ENCODE measurements around the gene NAP1L1.

Gene NAP1L1

GRCh38 chr12:76026643-76027063 is 57.8 kb downstream of the NAP1L1 start:
- H3K27me3 ChIP-seq (ENCODE audit: insufficient read depth, low read length), result no peaks in the 10 kb centered on the region
- no peak overlapping the region for H4K8ac ChIP-seq (ENCODE audit: low read depth, low read length)
- no peak overlapping the region for H4K91ac ChIP-seq (ENCODE audit: low read depth, low read length)
- peaks cover 8% of the 10 kb centered on the region for H3K79me1 ChIP-seq (ENCODE audit: low read length)
- H3K27ac ChIP-seq (ENCODE audit: low read depth, low read length), result no peak overlapping the region
- no peaks in the 10 kb centered on the region for H3K9me3 ChIP-seq (ENCODE audit: insufficient read depth, low read depth, low read length)
- H3K14ac ChIP-seq (ENCODE audit: low read length), result no peak overlapping the region
- no peaks in the 10 kb centered on the region for H3K4me1 ChIP-seq (ENCODE audit: control insufficient read depth in 1 of 2, insufficient read depth in 2 of 2, low read length in 2 of 2)
- no peak overlapping the region for H2BK120ac ChIP-seq (ENCODE audit: insufficient read depth, low read length, poor library complexity)
- no peak for DNase-seq
- no peak overlapping the region for H3K4me3 ChIP-seq (ENCODE audit: low read depth, low read length)
- no peak overlapping the region for H3K23ac ChIP-seq (ENCODE audit: low read length)
- H2AFZ ChIP-seq (ENCODE audit: insufficient read depth, low read length, poor library complexity), result no peak overlapping the region
- no peak overlapping the region for H3K4me2 ChIP-seq (ENCODE audit: low read length)
- no peak overlapping the region for H2AK5ac ChIP-seq (ENCODE audit: low read length)
- peaks cover 7% of the 10 kb centered on the region for H3K79me2 ChIP-seq (ENCODE audit: control insufficient read depth, insufficient read depth, low read length, poor library complexity)
- H4K12ac ChIP-seq (ENCODE audit: low read depth, low read length), result no peak overlapping the region
- H3K9ac ChIP-seq (ENCODE audit: low read length), result no peak overlapping the region
- H2BK12ac ChIP-seq (ENCODE audit: low read length), result no peak overlapping the region
- H3K36me3 ChIP-seq (ENCODE audit: control insufficient read depth in 1 of 2, insufficient read depth in 2 of 2, low read length in 2 of 2), result no peaks in the 10 kb centered on the region
- no CpG with 5 or more reads among the region's 1 CpG for WGBS (ENCODE audit: extremely low coverage, insufficient coverage, insufficient read length)
- H2BK5ac ChIP-seq (ENCODE audit: low read depth, low read length, poor library complexity), result no peak overlapping the region
- H3K18ac ChIP-seq (ENCODE audit: low read length), result no peak overlapping the region
- no peak overlapping the region for H3K4ac ChIP-seq (ENCODE audit: low read depth, low read length)

DNA sequence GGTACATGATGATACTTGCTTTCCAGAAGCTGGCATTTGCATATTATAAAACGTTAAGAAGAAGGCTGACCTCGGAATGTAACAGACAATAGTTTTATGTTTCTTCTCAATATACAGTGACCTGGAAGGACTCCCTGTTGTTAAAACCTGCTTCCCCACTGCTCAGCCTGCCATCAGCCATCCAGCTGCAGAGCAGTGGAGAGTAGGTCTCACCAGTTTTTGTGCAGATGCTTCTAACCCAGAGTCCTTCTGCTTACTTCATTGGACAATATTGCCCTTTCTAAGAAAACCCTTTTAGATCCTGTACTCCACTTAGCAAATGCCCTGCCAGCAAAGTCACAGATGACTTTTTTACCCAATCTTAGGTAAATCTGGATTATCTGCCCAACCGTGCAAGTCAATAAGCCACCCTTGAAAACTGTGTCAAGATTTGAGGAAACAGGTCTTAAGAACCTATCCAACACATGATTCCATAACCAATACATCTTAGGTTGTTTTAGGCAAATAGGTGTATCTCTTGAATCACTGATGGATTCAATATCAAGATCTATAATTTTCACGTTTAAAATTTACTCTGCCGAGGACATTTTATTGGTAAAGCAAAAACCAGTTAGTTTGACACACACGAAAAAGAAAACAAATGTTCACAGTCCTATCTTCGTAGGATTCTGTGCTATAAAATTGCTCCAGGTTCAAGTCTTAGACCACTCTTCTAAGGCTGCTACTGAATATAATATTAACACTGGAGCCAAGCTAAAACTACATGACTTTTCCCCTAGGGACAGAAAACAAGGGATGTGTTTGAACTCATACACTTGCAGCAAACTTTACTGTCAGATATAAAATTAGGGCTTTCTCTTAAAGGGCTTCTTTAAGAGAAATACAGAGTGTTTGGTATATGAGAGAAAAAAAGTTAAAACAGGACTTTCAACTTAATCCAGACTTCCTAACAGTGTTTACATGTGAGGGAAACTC is 58.6 kb downstream of the NAP1L1 start:
- no CpG with 5 or more reads among the region's 7 CpGs for WGBS (ENCODE audit: extremely low coverage, insufficient coverage, insufficient read length)
- no peak overlapping the region for H2BK12ac ChIP-seq (ENCODE audit: low read length)
- H3K27me3 ChIP-seq (ENCODE audit: insufficient read depth, low read length), result no peaks in the 10 kb centered on the region

DNA sequence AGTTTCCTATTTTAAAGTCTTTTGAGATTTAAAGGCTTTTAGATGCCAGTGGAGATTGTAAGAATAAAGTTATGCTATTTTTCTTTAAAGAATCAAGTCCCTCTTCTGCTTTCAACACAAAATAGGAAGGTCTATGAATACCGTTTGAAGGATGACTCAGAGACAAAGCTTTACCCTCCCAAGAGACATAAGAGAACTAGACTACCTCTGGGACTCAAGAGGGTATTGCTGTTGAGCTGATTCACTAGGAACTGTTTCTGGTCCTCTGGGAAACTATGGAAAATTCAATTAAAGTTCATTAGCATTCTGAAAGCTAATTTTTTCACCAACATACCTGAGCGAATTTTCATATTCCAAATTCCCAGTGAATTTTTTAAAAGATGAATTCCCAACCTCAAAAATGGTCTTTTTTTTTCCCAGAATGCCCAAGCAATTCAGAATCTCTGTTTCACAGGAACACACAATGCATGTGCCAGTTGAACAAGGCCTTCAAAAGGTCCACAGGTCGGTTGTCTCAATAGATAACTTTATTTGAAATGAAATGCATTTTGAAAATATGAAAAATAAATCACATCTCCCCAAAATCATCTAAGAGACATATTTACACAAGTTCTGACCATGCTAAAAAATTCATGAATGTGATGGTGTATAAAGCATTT is 59.4 kb downstream of the NAP1L1 start:
- Histone ChIP-seq H3K4me1 (ENCODE audit: control insufficient read depth in 1 of 2, insufficient read depth in 2 of 2, low read length in 2 of 2) (peaks cover 6 to 8% of the 10 kb centered on the region in 2 experiments), H3K9me3 (ENCODE audit: insufficient read depth, low read depth, low read length) (no peaks in the 10 kb centered on the region), H2AK5ac (ENCODE audit: low read length) (no peak overlapping the region), H3K36me3 (ENCODE audit: control insufficient read depth in 1 of 2, insufficient read depth in 2 of 2, low read length in 2 of 2) (no peaks in the 10 kb centered on the region), H2BK12ac (ENCODE audit: low read length) (no peak overlapping the region), H4K12ac (ENCODE audit: low read depth, low read length) (no peak overlapping the region), H4K8ac (ENCODE audit: low read depth, low read length) (no peak overlapping the region), H2BK5ac (ENCODE audit: low read depth, low read length, poor library complexity) (no peak overlapping the region), H3K18ac (ENCODE audit: low read length) (no peak overlapping the region), H3K4me2 (ENCODE audit: low read length) (no peak overlapping the region), H3K27ac (ENCODE audit: low read depth, low read length) (no peak overlapping the region), H3K79me1 (ENCODE audit: low read length) (peaks cover 9% of the 10 kb centered on the region), H4K91ac (ENCODE audit: low read depth, low read length) (no peak overlapping the region), H3K79me2 (ENCODE audit: control insufficient read depth, insufficient read depth, low read length, poor library complexity) (peaks cover 2% of the 10 kb centered on the region), H3K4ac (ENCODE audit: low read depth, low read length) (no peak overlapping the region), H3K23ac (ENCODE audit: low read length) (no peak overlapping the region), H3K14ac (ENCODE audit: low read length) (no peak overlapping the region), H2AFZ (ENCODE audit: insufficient read depth, low read length, poor library complexity) (no peak overlapping the region), H3K27me3 (ENCODE audit: insufficient read depth, low read length) (no peaks in the 10 kb centered on the region), H3K9ac (ENCODE audit: low read length) (no peak overlapping the region), H3K4me3 (ENCODE audit: low read depth, low read length) (no peak overlapping the region), H2BK120ac (ENCODE audit: insufficient read depth, low read length, poor library complexity) (no peak overlapping the region)
- WGBS (ENCODE audit: extremely low coverage, insufficient coverage, insufficient read length), result no CpG with 5 or more reads among the region's 3 CpGs
- peak in 1 of 2 donors; percentile 49 for DNase-seq

More for the DNA sequence above, 58.6 kb downstream of the NAP1L1 start:
- no peak overlapping the region for H4K8ac ChIP-seq (ENCODE audit: low read depth, low read length)
- no peaks in the 10 kb centered on the region for H3K36me3 ChIP-seq (ENCODE audit: control insufficient read depth in 1 of 2, insufficient read depth in 2 of 2, low read length in 2 of 2)
- H3K9ac ChIP-seq (ENCODE audit: low read length), result no peak overlapping the region
- H3K14ac ChIP-seq (ENCODE audit: low read length), result no peak overlapping the region
- no peak overlapping the region for H3K4me3 ChIP-seq (ENCODE audit: low read depth, low read length)
- no peak overlapping the region for H2BK120ac ChIP-seq (ENCODE audit: insufficient read depth, low read length, poor library complexity)
- no peaks in the 10 kb centered on the region for H3K9me3 ChIP-seq (ENCODE audit: insufficient read depth, low read depth, low read length)
- H3K4me1 ChIP-seq (ENCODE audit: control insufficient read depth in 1 of 2, insufficient read depth in 2 of 2, low read length in 2 of 2), result peaks cover 4 to 5% of the 10 kb centered on the region in 2 experiments
- H3K18ac ChIP-seq (ENCODE audit: low read length), result no peak overlapping the region
- H4K12ac ChIP-seq (ENCODE audit: low read depth, low read length), result no peak overlapping the region
- peaks cover 7% of the 10 kb centered on the region for H3K79me2 ChIP-seq (ENCODE audit: control insufficient read depth, insufficient read depth, low read length, poor library complexity)
- H3K27ac ChIP-seq (ENCODE audit: low read depth, low read length), result no peak overlapping the region
- no peak overlapping the region for H2AK5ac ChIP-seq (ENCODE audit: low read length)
- no peak overlapping the region for H3K4me2 ChIP-seq (ENCODE audit: low read length)
- no peak overlapping the region for H2AFZ ChIP-seq (ENCODE audit: insufficient read depth, low read length, poor library complexity)
- H4K91ac ChIP-seq (ENCODE audit: low read depth, low read length), result no peak overlapping the region
- H2BK5ac ChIP-seq (ENCODE audit: low read depth, low read length, poor library complexity), result no peak overlapping the region
- H3K4ac ChIP-seq (ENCODE audit: low read depth, low read length), result no peak overlapping the region
- no peak overlapping the region for H3K23ac ChIP-seq (ENCODE audit: low read length)
- no peak for DNase-seq
- peaks cover 12% of the 10 kb centered on the region for H3K79me1 ChIP-seq (ENCODE audit: low read length)

- Histone ChIP-seq H3K9ac (ENCODE audit: low read length) (no peak overlapping the region), H3K23ac (ENCODE audit: low read length) (no peak overlapping the region), H2BK5ac (ENCODE audit: low read depth, low read length, poor library complexity) (no peak overlapping the region), H3K4me1 (ENCODE audit: control insufficient read depth in 1 of 2, insufficient read depth in 2 of 2, low read length in 2 of 2) (peaks cover 8 to 12% of the 10 kb centered on the region in 2 experiments), H3K79me1 (ENCODE audit: low read length) (peaks cover 11% of the 10 kb centered on the region), H3K9me3 (ENCODE audit: insufficient read depth, low read depth, low read length) (no peaks in the 10 kb centered on the region), H3K27me3 (ENCODE audit: insufficient read depth, low read length) (no peaks in the 10 kb centered on the region), H3K79me2 (ENCODE audit: control insufficient read depth, insufficient read depth, low read length, poor library complexity) (no peaks in the 10 kb centered on the region), H3K14ac (ENCODE audit: low read length) (no peak overlapping the region), H2BK12ac (ENCODE audit: low read length) (no peak overlapping the region), H3K27ac (ENCODE audit: low read depth, low read length) (no peak overlapping the region), H4K91ac (ENCODE audit: low read depth, low read length) (no peak overlapping the region), H2AFZ (ENCODE audit: insufficient read depth, low read length, poor library complexity) (no peak overlapping the region), H2AK5ac (ENCODE audit: low read length) (no peak overlapping the region), H3K4me2 (ENCODE audit: low read length) (no peak overlapping the region), H3K4me3 (ENCODE audit: low read depth, low read length) (no peak overlapping the region), H4K12ac (ENCODE audit: low read depth, low read length) (no peak overlapping the region), H3K4ac (ENCODE audit: low read depth, low read length) (no peak overlapping the region), H4K8ac (ENCODE audit: low read depth, low read length) (no peak overlapping the region), H3K36me3 (ENCODE audit: control insufficient read depth in 1 of 2, insufficient read depth in 2 of 2, low read length in 2 of 2) (no peaks in the 10 kb centered on the region), H3K18ac (ENCODE audit: low read length) (no peak overlapping the region), H2BK120ac (ENCODE audit: insufficient read depth, low read length, poor library complexity) (no peak overlapping the region)
- DNase-seq, result no peak
- WGBS (ENCODE audit: extremely low coverage, insufficient coverage, insufficient read length), result no CpG with 5 or more reads among the region's 8 CpGs
Observed at GRCh38 chr12:76024102-76024781, 60.2 kb downstream of the NAP1L1 start.
